OCI-LY1 (cell line): ENCODE results near the gene CCDC73.

Experiments
- H2AFZ ChIP-seq: fragments of 200-600 bp; sonication (generic), shearing (Covaris generic); 2 replicates; pipeline ENCODE4 v1.6.0; 2014; ENCODE audit warnings: antibody characterized with exemption, mild to moderate bottlenecking, low read length
- H3F3A ChIP-seq: fragments of 200-600 bp; sonication (generic), shearing (Covaris generic); 2 replicates; pipeline ENCODE4 v1.6.0; 2014; ENCODE audit warnings: mild to moderate bottlenecking, antibody characterized with exemption, low read length, moderate library complexity; ENCODE audit not compliant: insufficient read depth
- H3K27ac ChIP-seq: fragments of 200-600 bp; sonication (generic); 2 replicates; pipeline ENCODE4 v1.5.1; 2014; ENCODE audit warnings: low read length, mixed run types, mild to moderate bottlenecking, low read depth; ENCODE audit not compliant: poor library complexity, severe bottlenecking
- H3K27me3 ChIP-seq: fragments of 200-600 bp; sonication (generic); 2 replicates; pipeline ENCODE4 v1.6.0; 2014; ENCODE audit warnings: antibody characterized with exemption, mild to moderate bottlenecking, low read length, moderate library complexity; ENCODE audit not compliant: insufficient read depth
- H3K36me3 ChIP-seq: fragments of 200-600 bp; sonication (generic); 2 replicates; pipeline ENCODE4 v1.6.1; 2014; ENCODE audit warnings: mild to moderate bottlenecking, antibody characterized with exemption, low read length, moderate library complexity, mixed read lengths; ENCODE audit not compliant: insufficient read depth
- H3K4me1 ChIP-seq: fragments of 200-600 bp; sonication (generic); 2 replicates; pipeline ENCODE4 v1.5.1; 2014; ENCODE audit warnings: mild to moderate bottlenecking, low read length, moderate library complexity; ENCODE audit not compliant: insufficient read depth, severe bottlenecking
- H3K4me2 ChIP-seq: fragments of 200-600 bp; sonication (generic), shearing (Covaris generic); 2 replicates; pipeline ENCODE4 v1.6.1; 2014; ENCODE audit warnings: low read length
- H3K4me3 ChIP-seq: fragments of 200-600 bp; sonication (generic); 2 replicates; pipeline ENCODE4 v1.5.1; 2014; ENCODE audit warnings: low read length, low read depth, mild to moderate bottlenecking, mixed read lengths; ENCODE audit not compliant: poor library complexity, severe bottlenecking
- H3K79me2 ChIP-seq: fragments of 200-600 bp; shearing (Covaris generic); 2 replicates; pipeline ENCODE4 v1.6.1; 2016; ENCODE audit warnings: mixed run types, low read length, mixed read lengths; ENCODE audit not compliant: insufficient read depth
- H3K9ac ChIP-seq: fragments of 200-600 bp; sonication (generic), shearing (Covaris generic); 2 replicates; pipeline ENCODE4 v1.6.1; 2014; ENCODE audit warnings: mild to moderate bottlenecking, low read length, mixed read lengths
- H3K9me2 ChIP-seq: fragments of 200-600 bp; sonication (generic), shearing (Covaris generic); 2 replicates; pipeline ENCODE4 v1.6.1; 2014; ENCODE audit warnings: low read depth, mild to moderate bottlenecking, low read length, mixed read lengths
- H3K9me3 ChIP-seq: fragments of 200-600 bp; shearing (Covaris generic); 2 replicates; pipeline ENCODE4 v1.6.1; 2014; ENCODE audit warnings: low read length, mixed read lengths
- H4K20me1 ChIP-seq: fragments of 200-600 bp; sonication (generic), shearing (Covaris generic); 2 replicates; pipeline ENCODE4 v1.6.0; 2016; ENCODE audit warnings: mild to moderate bottlenecking, low read length; ENCODE audit not compliant: insufficient read depth
- EZH2 ChIP-seq: fragments of 200-600 bp; sonication (generic), shearing (Covaris generic); IDR thresholded peaks from 2 replicates; pipeline ENCODE4 v1.8.0; 2017; ENCODE audit warnings: borderline replicate concordance, mixed run types, mild to moderate bottlenecking, antibody characterized with exemption, low read length, moderate library complexity, mixed read lengths
- TF ChIP-seq, protein P1 (sequence below): fragments of 200-600 bp; sonication (generic), shearing (Covaris generic); IDR thresholded peaks from 2 replicates; pipeline ENCODE4 v1.5.1; 2017; ENCODE audit warnings: mild to moderate bottlenecking, antibody characterized with exemption, low read length, moderate library complexity, mixed read lengths

The CCDC73 gene

DNA sequence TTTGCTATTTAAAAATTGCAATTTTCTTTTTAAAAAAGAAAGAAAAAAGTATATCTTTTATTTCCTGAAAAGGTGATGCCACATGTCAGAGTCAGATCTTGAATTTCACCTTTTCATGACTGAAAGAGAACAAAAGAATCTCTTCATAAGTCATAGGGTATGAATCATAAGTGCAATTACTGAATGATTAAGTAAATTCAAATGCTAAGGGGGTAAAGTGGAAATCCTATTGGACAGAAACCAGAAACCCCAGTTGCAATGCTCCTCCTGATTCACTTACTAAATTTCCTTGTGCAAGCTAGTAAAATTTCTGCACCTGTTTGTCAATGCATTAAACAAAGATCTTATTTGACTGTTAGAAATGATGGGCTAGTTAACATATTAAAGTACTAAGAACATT, 27.1 kb upstream of the CCDC73 start:
- Histone ChIP-seq H3K4me2 (no peak overlapping the region), H4K20me1 (no peaks in the 10 kb centered on the region)
- TF ChIP-seq, protein P1, sequence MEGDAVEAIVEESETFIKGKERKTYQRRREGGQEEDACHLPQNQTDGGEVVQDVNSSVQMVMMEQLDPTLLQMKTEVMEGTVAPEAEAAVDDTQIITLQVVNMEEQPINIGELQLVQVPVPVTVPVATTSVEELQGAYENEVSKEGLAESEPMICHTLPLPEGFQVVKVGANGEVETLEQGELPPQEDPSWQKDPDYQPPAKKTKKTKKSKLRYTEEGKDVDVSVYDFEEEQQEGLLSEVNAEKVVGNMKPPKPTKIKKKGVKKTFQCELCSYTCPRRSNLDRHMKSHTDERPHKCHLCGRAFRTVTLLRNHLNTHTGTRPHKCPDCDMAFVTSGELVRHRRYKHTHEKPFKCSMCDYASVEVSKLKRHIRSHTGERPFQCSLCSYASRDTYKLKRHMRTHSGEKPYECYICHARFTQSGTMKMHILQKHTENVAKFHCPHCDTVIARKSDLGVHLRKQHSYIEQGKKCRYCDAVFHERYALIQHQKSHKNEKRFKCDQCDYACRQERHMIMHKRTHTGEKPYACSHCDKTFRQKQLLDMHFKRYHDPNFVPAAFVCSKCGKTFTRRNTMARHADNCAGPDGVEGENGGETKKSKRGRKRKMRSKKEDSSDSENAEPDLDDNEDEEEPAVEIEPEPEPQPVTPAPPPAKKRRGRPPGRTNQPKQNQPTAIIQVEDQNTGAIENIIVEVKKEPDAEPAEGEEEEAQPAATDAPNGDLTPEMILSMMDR, result no peak
- no peak for TF ChIP-seq EZH2

DNA sequence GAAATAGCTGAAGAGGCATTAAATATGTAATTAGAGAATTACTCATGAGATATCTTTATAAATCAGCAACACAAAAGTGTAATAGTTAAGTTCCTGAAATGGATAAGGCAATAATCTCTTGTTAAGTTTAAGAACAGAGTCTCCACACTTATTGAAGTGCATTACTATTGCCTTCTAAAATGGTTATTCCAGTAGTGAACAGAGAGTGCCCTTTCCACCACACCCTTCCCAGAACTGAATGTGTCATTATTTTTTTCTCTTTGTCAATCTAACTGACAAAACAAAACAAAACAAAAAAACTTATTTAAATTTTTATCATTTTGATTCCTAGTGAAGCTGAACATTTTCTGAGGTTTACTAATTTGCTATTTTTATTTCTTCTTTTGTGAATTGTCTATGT, 26.0 kb upstream of the CCDC73 start:
- no peak overlapping the region for H2AFZ ChIP-seq
- no peaks in the 10 kb centered on the region for H3K36me3 ChIP-seq
- no peak overlapping the region for H3K9ac ChIP-seq
- H3K9me2 ChIP-seq, result no peaks in the 10 kb centered on the region
- no peaks in the 10 kb centered on the region for H3K27me3 ChIP-seq
- no peak overlapping the region for H3K4me2 ChIP-seq
- H3K9me3 ChIP-seq, result no peaks in the 10 kb centered on the region
- TF ChIP-seq EZH2, result no peak
- TF ChIP-seq, protein P1, result no peak
- H3K79me2 ChIP-seq, result no peaks in the 10 kb centered on the region
- no peaks in the 10 kb centered on the region for H3F3A ChIP-seq
- no peak overlapping the region for H3K27ac ChIP-seq
- no peaks in the 10 kb centered on the region for H4K20me1 ChIP-seq
- no peaks in the 10 kb centered on the region for H3K4me1 ChIP-seq
- H3K4me3 ChIP-seq, result no peak overlapping the region

More for the DNA sequence above, 27.1 kb upstream of the CCDC73 start:
- H2AFZ ChIP-seq, result no peak overlapping the region
- no peaks in the 10 kb centered on the region for H3K9me3 ChIP-seq
- no peaks in the 10 kb centered on the region for H3K27me3 ChIP-seq
- no peaks in the 10 kb centered on the region for H3K79me2 ChIP-seq
- no peaks in the 10 kb centered on the region for H3K9me2 ChIP-seq
- H3K4me3 ChIP-seq, result no peak overlapping the region
- H3K27ac ChIP-seq, result no peak overlapping the region
- no peaks in the 10 kb centered on the region for H3K4me1 ChIP-seq
- no peaks in the 10 kb centered on the region for H3K36me3 ChIP-seq
- no peak overlapping the region for H3K9ac ChIP-seq
- no peaks in the 10 kb centered on the region for H3F3A ChIP-seq

DNA sequence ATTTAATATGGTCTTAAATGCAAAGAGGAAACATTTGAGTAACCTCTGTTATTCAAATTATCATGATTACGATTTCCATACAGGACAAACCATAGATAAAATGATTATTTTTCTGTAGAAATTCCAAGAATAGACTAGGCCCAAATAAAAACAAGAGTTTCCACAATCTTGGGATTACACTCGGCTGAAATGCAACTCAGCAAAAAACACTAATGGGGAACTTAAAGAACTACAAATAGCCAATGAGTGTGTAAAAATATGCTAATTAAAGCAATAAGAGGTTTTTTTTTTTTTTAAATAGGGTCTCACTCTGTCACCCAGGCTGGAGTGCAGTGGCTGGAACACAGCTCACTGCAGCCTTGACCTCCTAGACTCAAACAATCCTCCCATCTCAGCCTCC, 24.7 kb upstream of the CCDC73 start:
- Histone ChIP-seq H4K20me1 (no peaks in the 10 kb centered on the region), H3K9me2 (no peaks in the 10 kb centered on the region), H3K4me1 (no peaks in the 10 kb centered on the region), H3K27ac (no peak overlapping the region), H3K9ac (no peak overlapping the region), H3K27me3 (no peaks in the 10 kb centered on the region), H3K9me3 (no peaks in the 10 kb centered on the region), H3K36me3 (no peaks in the 10 kb centered on the region), H3K4me2 (no peak overlapping the region), H3K79me2 (no peaks in the 10 kb centered on the region), H3K4me3 (no peak overlapping the region), H3F3A (no peaks in the 10 kb centered on the region), H2AFZ (no peak overlapping the region)
- TF ChIP-seq, protein P1, result no peak
- no peak for TF ChIP-seq EZH2
